PC-9 (cell line): ENCODE measurements around the gene CCKAR.

ENCODE experiments used
- CTCF ChIP-seq: fragments of 200-600 bp; sonication (generic); conservative IDR thresholded peaks from 2 replicates; pipeline ENCODE4 v1.6.1; 2017; ENCODE audit warnings: mixed run types, antibody characterized with exemption, mild to moderate bottlenecking, moderate library complexity
- EZH2 ChIP-seq: fragments of 200-600 bp; sonication (generic); IDR thresholded peaks from 2 replicates; pipeline ENCODE4 v1.8.0; 2017; ENCODE audit warnings: antibody characterized with exemption, low read depth

- TF ChIP-seq CTCF (no peak), EZH2 (no peak)
These were observed 37.4 kb downstream of the CCKAR start for GRCh38 chr4:26452565-26453531.
